HepG2 (cell line): Measurements from ENCODE around the gene TTC31. TPM values are rescaled to one million over a fixed set of nuclear protein-coding genes. Genes with fewer than 3 reads are reported as not detected.

ENCODE experiments used
- ATAD3A ChIP-seq: sonication (generic); formaldehyde crosslinking; IDR thresholded peaks from 2 replicates; pipeline ENCODE4 v1.4.0; 2020; ENCODE audit warnings: missing genetic modification reagents
- ATF2 ChIP-seq: sonication (generic); formaldehyde crosslinking; IDR thresholded peaks from 2 replicates; pipeline ENCODE4 v1.4.0; 2020; ENCODE audit warnings: missing genetic modification reagents
- GPN1 ChIP-seq: sonication (generic); formaldehyde crosslinking; IDR thresholded peaks from 2 replicates; pipeline ENCODE4 v1.5.1; 2020; ENCODE audit warnings: missing genetic modification reagents, borderline replicate concordance
- NKX3-1 ChIP-seq: sonication (generic); formaldehyde crosslinking; IDR thresholded peaks from 2 replicates; pipeline ENCODE4 v1.5.0; 2020; ENCODE audit warnings: missing genetic modification reagents
- PAF1 ChIP-seq: IDR thresholded peaks from 2 replicates; pipeline ENCODE4 v1.6.1; 2016; ENCODE audit warnings: missing genetic modification reagents, missing compliant biosample characterization
- PCBP2 ChIP-seq: fragments of 200-400 bp; formaldehyde crosslinking; optimal IDR thresholded peaks from 2 replicates; pipeline ENCODE3; 2018; ENCODE audit warnings: low read length, low read depth; ENCODE audit not compliant: poor library complexity, severe bottlenecking
- TP53 ChIP-seq: sonication (generic); formaldehyde crosslinking; conservative IDR thresholded peaks from 2 replicates; pipeline ENCODE4 v1.4.0; 2020; ENCODE audit warnings: missing genetic modification reagents
- ZFX ChIP-seq: sonication (generic); formaldehyde crosslinking; IDR thresholded peaks from 2 replicates; pipeline ENCODE4 v1.4.0; 2020; ENCODE audit warnings: mild to moderate bottlenecking, low read depth, missing genetic modification reagents, moderate library complexity
- ZNF329 ChIP-seq: sonication (generic); formaldehyde crosslinking; IDR thresholded peaks from 2 replicates; pipeline ENCODE4 v1.9.0; 2021; ENCODE audit warnings: low read depth, mild to moderate bottlenecking, missing genetic modification reagents
- ZNF7 ChIP-seq: IDR thresholded peaks from 2 replicates; pipeline ENCODE4 v1.6.1; 2016; ENCODE audit warnings: missing biosample characterization, missing genetic modification reagents
- ZNF776 ChIP-seq: sonication (generic); formaldehyde crosslinking; IDR thresholded peaks from 2 replicates; pipeline ENCODE4 v1.4.0; 2020; ENCODE audit warnings: mild to moderate bottlenecking, missing genetic modification reagents
- ZNF780A ChIP-seq: sonication (generic); formaldehyde crosslinking; IDR thresholded peaks from 2 replicates; pipeline ENCODE4 v1.8.0; 2022; ENCODE audit warnings: mild to moderate bottlenecking, missing genetic modification reagents, moderate library complexity
- polyA plus RNA-seq, 8 experiments: library from polyadenylated mRNA; depleted of rRNA in 3 of 8; stranded (reverse) in 7 of 8; unstranded in 1 of 8; fragments of >200 nt; fragmentation: Illumina TruSeq in 4 of 8; extraction: Trizol in 4 of 8; gene quantifications; 2 replicates each; pipeline versions ENCODE4 v1.2.1 to v1.2.3, GENCODE V29; 2011 to 2016; ENCODE audit warnings: low read depth in 4 of 8, missing spikeins in 1 of 8, mixed read lengths in 1 of 8; ENCODE audit not compliant: insufficient read depth in 1 of 8
- total RNA-seq, 5 experiments: library from RNA; depleted of rRNA; stranded (reverse); fragments of >200 nt; fragmentation: Illumina TruSeq; extraction: Trizol; gene quantifications; 2 replicates each; pipeline ENCODE4 v1.2.3, GENCODE V29; 2016; ENCODE audit warnings: low read depth in 1 of 5
- TF ChIP-seq, protein P1 (sequence below): IDR thresholded peaks from 2 replicates; pipeline ENCODE4 v1.6.1; 2012; ENCODE audit warnings: low read length, improper control_type of control experiment
- TF ChIP-seq, protein P2 (sequence below): sonication (generic); formaldehyde crosslinking; IDR thresholded peaks from 2 replicates; pipeline ENCODE4 v1.9.0; 2022; ENCODE audit warnings: low read depth, missing genetic modification reagents
- TF ChIP-seq, protein P3 (sequence below): sonication (generic); formaldehyde crosslinking; IDR thresholded peaks from 2 replicates; pipeline ENCODE4 v1.4.0; 2020; ENCODE audit warnings: mild to moderate bottlenecking, missing genetic modification reagents
- TF ChIP-seq, protein P4 (sequence below): IDR thresholded peaks from 2 replicates; pipeline ENCODE4 v1.6.1; 2016; ENCODE audit warnings: missing compliant biosample characterization, missing genetic modification reagents, borderline replicate concordance
- TF ChIP-seq, protein P5 (sequence below): sonication (generic); formaldehyde crosslinking; IDR thresholded peaks from 2 replicates; pipeline ENCODE4 v1.8.1; 2023; ENCODE audit warnings: missing genetic modification reagents, mild to moderate bottlenecking, borderline replicate concordance

Gene TTC31
- total and polyA plus RNA-seq, 2 of the 13 experiments (the other 11 are each of a cell fraction or from before 2014, with no cell fraction given) = 28.3 to 39.5 TPM

GRCh38 chr2:74529357-74530238 is 46.7 kb downstream of the TTC31 start, which contains the start of the genes AUP1 and HTRA2 (continued):
- TF ChIP-seq, protein P1, sequence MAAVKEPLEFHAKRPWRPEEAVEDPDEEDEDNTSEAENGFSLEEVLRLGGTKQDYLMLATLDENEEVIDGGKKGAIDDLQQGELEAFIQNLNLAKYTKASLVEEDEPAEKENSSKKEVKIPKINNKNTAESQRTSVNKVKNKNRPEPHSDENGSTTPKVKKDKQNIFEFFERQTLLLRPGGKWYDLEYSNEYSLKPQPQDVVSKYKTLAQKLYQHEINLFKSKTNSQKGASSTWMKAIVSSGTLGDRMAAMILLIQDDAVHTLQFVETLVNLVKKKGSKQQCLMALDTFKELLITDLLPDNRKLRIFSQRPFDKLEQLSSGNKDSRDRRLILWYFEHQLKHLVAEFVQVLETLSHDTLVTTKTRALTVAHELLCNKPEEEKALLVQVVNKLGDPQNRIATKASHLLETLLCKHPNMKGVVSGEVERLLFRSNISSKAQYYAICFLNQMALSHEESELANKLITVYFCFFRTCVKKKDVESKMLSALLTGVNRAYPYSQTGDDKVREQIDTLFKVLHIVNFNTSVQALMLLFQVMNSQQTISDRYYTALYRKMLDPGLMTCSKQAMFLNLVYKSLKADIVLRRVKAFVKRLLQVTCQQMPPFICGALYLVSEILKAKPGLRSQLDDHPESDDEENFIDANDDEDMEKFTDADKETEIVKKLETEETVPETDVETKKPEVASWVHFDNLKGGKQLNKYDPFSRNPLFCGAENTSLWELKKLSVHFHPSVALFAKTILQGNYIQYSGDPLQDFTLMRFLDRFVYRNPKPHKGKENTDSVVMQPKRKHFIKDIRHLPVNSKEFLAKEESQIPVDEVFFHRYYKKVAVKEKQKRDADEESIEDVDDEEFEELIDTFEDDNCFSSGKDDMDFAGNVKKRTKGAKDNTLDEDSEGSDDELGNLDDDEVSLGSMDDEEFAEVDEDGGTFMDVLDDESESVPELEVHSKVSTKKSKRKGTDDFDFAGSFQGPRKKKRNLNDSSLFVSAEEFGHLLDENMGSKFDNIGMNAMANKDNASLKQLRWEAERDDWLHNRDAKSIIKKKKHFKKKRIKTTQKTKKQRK = no peak
- TF ChIP-seq, protein P2, sequence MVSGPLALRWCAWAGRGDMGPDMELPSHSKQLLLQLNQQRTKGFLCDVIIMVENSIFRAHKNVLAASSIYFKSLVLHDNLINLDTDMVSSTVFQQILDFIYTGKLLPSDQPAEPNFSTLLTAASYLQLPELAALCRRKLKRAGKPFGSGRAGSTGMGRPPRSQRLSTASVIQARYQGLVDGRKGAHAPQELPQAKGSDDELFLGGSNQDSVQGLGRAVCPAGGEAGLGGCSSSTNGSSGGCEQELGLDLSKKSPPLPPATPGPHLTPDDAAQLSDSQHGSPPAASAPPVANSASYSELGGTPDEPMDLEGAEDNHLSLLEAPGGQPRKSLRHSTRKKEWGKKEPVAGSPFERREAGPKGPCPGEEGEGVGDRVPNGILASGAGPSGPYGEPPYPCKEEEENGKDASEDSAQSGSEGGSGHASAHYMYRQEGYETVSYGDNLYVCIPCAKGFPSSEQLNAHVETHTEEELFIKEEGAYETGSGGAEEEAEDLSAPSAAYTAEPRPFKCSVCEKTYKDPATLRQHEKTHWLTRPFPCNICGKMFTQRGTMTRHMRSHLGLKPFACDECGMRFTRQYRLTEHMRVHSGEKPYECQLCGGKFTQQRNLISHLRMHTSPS = peak; percentile 62
- TF ChIP-seq ZNF7 (CRISPR knock-in tag) = no peak
- peak; percentile 69; the same call in 1 of the 2 replicates for TF ChIP-seq ZNF329 (CRISPR knock-in tag)
- TF ChIP-seq, protein P3, sequence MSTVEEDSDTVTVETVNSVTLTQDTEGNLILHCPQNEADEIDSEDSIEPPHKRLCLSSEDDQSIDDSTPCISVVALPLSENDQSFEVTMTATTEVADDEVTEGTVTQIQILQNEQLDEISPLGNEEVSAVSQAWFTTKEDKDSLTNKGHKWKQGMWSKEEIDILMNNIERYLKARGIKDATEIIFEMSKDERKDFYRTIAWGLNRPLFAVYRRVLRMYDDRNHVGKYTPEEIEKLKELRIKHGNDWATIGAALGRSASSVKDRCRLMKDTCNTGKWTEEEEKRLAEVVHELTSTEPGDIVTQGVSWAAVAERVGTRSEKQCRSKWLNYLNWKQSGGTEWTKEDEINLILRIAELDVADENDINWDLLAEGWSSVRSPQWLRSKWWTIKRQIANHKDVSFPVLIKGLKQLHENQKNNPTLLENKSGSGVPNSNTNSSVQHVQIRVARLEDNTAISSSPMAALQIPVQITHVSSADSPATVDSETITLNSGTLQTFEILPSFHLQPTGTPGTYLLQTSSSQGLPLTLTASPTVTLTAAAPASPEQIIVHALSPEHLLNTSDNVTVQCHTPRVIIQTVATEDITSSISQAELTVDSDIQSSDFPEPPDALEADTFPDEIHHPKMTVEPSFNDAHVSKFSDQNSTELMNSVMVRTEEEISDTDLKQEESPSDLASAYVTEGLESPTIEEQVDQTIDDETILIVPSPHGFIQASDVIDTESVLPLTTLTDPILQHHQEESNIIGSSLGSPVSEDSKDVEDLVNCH (CRISPR knock-in tag) = no peak
- peak; percentile 24; the same call in 1 of the 2 replicates for TF ChIP-seq GPN1 (CRISPR knock-in tag)
- TF ChIP-seq, protein P4, sequence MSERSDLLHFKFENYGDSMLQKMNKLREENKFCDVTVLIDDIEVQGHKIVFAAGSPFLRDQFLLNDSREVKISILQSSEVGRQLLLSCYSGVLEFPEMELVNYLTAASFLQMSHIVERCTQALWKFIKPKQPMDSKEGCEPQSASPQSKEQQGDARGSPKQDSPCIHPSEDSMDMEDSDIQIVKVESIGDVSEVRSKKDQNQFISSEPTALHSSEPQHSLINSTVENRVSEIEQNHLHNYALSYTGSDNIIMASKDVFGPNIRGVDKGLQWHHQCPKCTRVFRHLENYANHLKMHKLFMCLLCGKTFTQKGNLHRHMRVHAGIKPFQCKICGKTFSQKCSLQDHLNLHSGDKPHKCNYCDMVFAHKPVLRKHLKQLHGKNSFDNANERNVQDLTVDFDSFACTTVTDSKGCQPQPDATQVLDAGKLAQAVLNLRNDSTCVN (CRISPR knock-in tag) = 0 out of 2 replicates have a peak, but pooled peaks have one; percentile 4
- TF ChIP-seq NKX3-1 (CRISPR knock-in tag) = 0 out of 2 replicates have a peak, but pooled peaks have one; percentile 31
- 0 out of 2 replicates have a peak, but pooled peaks have one; percentile 84 for TF ChIP-seq TP53 (CRISPR knock-in tag)
- TF ChIP-seq PCBP2 = no peak
- TF ChIP-seq ATAD3A = peak; percentile 64; the same call in 1 of the 2 replicates
- TF ChIP-seq ZNF780A (CRISPR knock-in tag) = no peak; the same call in 1 of the 2 replicates
- TF ChIP-seq PAF1 (CRISPR knock-in tag) = no peak
- TF ChIP-seq ATF2 (CRISPR knock-in tag) = peak; percentile 89
- TF ChIP-seq, protein P5, sequence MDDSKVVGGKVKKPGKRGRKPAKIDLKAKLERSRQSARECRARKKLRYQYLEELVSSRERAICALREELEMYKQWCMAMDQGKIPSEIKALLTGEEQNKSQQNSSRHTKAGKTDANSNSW (CRISPR knock-in tag) = peak; percentile 39; the same call in 1 of the 2 replicates
- peak; percentile 64; the same call in 1 of the 2 replicates for TF ChIP-seq ZNF776 (CRISPR knock-in tag)
- peak; percentile 84 for TF ChIP-seq ZFX (CRISPR knock-in tag)
